Fibroblast of lung (primary cell): ENCODE data around the gene ETHE1. TPM values are rescaled to one million over a fixed set of nuclear protein-coding genes. Genes with fewer than 3 reads are reported as not detected.
A peak's percentile ranks its signal among the peaks of the same experiment; 100 is the strongest.

Source experiments
- DNase-seq, 2 donors: peaks; one replicate each; pipeline versions ENCODE4 v3.0.0 to v3.0.0-alpha.2; 2010; ENCODE audit warnings: low read depth in 2 of 2
- H2AFZ ChIP-seq: 2 replicates; pipeline ENCODE4 v1.5.1; 2012; ENCODE audit warnings: low read length, control low read depth, inconsistent platforms
- H3K27ac ChIP-seq: 2 replicates; pipeline ENCODE4 v1.5.1; 2011; ENCODE audit warnings: low read length, control low read depth; ENCODE audit not compliant: insufficient read depth
- H3K27me3 ChIP-seq: 2 replicates; pipeline ENCODE4 v1.5.1; 2011; ENCODE audit warnings: mild to moderate bottlenecking, low read length; ENCODE audit not compliant: control insufficient read depth, insufficient read depth
- H3K36me3 ChIP-seq: 2 replicates; pipeline ENCODE4 v1.5.1; 2011; ENCODE audit warnings: low read length; ENCODE audit not compliant: control insufficient read depth, insufficient read depth
- H3K4me1 ChIP-seq: 2 replicates; pipeline ENCODE4 v1.5.1; 2011; ENCODE audit warnings: low read length; ENCODE audit not compliant: control insufficient read depth, insufficient read depth; ENCODE audit errors: extremely low read depth
- H3K4me2 ChIP-seq: 2 replicates; pipeline ENCODE4 v1.5.1; 2011; ENCODE audit warnings: low read length, control low read depth; ENCODE audit not compliant: insufficient read depth; ENCODE audit errors: extremely low read depth
- H3K4me3 ChIP-seq, 4 experiments: fragments of 200-600 bp in 1 of 4; sonication (generic) in 1 of 4; replicated peaks in 1 of 4; 2 replicates each; pipeline ENCODE4 v1.5.1; 2011 to 2016; ENCODE audit warnings: low read length in 4 of 4, low read depth in 3 of 4, mild to moderate bottlenecking in 3 of 4, control low read depth in 2 of 4, inconsistent platforms in 1 of 4, mixed read lengths in 1 of 4; ENCODE audit not compliant: insufficient read depth in 1 of 4; ENCODE audit errors: control extremely low read depth in 1 of 4
- H3K79me2 ChIP-seq: 2 replicates; pipeline ENCODE4 v1.5.1; 2012; ENCODE audit warnings: mild to moderate bottlenecking, low read length, inconsistent platforms; ENCODE audit not compliant: control insufficient read depth, insufficient read depth
- H3K9ac ChIP-seq: 2 replicates; pipeline ENCODE4 v1.5.1; 2011; ENCODE audit warnings: mild to moderate bottlenecking, low read length, control low read depth; ENCODE audit not compliant: insufficient read depth
- H3K9me3 ChIP-seq: 2 replicates; pipeline ENCODE4 v1.5.1; 2012; ENCODE audit warnings: low read depth, low read length; ENCODE audit not compliant: control insufficient read depth, insufficient read depth
- H4K20me1 ChIP-seq: 2 replicates; pipeline ENCODE4 v1.5.1; 2011; ENCODE audit warnings: low read length; ENCODE audit not compliant: control insufficient read depth, insufficient read depth; ENCODE audit errors: extremely low read depth
- EZH2 ChIP-seq: IDR thresholded peaks from 2 replicates; pipeline ENCODE4 v1.5.1; 2012; ENCODE audit warnings: low read length, control low read depth, mild to moderate bottlenecking; ENCODE audit errors: missing control alignments
- polyA plus RNA-seq, 2 donors: library from polyadenylated mRNA; depleted of rRNA in 1 of 2; stranded (reverse) in 1 of 2; unstranded in 1 of 2; fragments of >200 nt; gene quantifications; 2 replicates each; pipeline ENCODE4 v1.2.1, GENCODE V29; 2011 to 2012; ENCODE audit warnings: missing spikeins in 1 of 2
- total RNA-seq: library from RNA; depleted of rRNA; stranded (reverse); fragments of >200 nt; gene quantifications from 2 replicates; pipeline ENCODE4 v1.2.1, GENCODE V29; 2014
- TF ChIP-seq, protein P1 (sequence below), 2 donors: IDR thresholded peaks in 1 of 2; conservative IDR thresholded peaks in 1 of 2; 1 replicate in 1 of 2; 2 replicates in 1 of 2; pipeline ENCODE4 v1.5.1; 2011 to 2012; ENCODE audit warnings: low read length in 2 of 2, control low read depth in 1 of 2, inconsistent platforms in 1 of 2, low read depth in 1 of 2, mild to moderate bottlenecking in 1 of 2

Gene ETHE1
- total and polyA plus RNA-seq, 2 donors (not counting 1 experiment from before 2014, with no cell fraction given), result 65.2 to 112 TPM

DNA sequence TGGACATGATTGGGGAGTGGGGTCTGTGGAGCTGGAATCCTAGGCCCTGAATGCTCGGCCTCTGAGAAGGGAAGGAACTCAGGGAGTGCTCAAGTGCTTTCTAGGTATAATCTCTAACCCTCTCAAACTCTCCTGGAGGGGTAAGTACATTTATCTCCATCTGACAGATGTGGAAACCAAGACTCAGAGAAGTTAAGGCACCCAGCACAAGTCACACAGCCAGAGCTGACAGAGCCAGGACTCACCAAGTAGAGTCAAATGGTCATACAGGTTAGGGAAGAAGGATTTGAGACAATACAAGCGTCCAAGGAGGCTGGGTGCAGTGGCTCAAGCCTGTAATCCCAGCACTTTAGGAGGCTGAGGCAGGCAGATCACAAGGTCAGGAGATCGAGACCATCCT, 48.7 kb downstream of the ETHE1 start:
- Histone ChIP-seq H3K9ac (no peak overlapping the region), H3K4me3 (no peak overlapping the region), H3K27ac (no peak overlapping the region), H3K79me2 (no peaks in the 10 kb centered on the region), H3K4me1 (peaks cover 11% of the 10 kb centered on the region), H3K4me2 (no peak overlapping the region), H3K36me3 (peaks cover 4% of the 10 kb centered on the region), H2AFZ (no peak overlapping the region), H3K9me3 (no peaks in the 10 kb centered on the region), H3K27me3 (no peaks in the 10 kb centered on the region), H4K20me1 (no peaks in the 10 kb centered on the region)
- DNase-seq, result no peak
- no peak for TF ChIP-seq EZH2
- TF ChIP-seq, protein P1, sequence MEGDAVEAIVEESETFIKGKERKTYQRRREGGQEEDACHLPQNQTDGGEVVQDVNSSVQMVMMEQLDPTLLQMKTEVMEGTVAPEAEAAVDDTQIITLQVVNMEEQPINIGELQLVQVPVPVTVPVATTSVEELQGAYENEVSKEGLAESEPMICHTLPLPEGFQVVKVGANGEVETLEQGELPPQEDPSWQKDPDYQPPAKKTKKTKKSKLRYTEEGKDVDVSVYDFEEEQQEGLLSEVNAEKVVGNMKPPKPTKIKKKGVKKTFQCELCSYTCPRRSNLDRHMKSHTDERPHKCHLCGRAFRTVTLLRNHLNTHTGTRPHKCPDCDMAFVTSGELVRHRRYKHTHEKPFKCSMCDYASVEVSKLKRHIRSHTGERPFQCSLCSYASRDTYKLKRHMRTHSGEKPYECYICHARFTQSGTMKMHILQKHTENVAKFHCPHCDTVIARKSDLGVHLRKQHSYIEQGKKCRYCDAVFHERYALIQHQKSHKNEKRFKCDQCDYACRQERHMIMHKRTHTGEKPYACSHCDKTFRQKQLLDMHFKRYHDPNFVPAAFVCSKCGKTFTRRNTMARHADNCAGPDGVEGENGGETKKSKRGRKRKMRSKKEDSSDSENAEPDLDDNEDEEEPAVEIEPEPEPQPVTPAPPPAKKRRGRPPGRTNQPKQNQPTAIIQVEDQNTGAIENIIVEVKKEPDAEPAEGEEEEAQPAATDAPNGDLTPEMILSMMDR (conservative IDR thresholded peaks at IDR 0.05 in 1 of 2, IDR thresholded peaks at IDR 0.05 in 1 of 2; ENCODE audit: low read depth in 1 of 2, low read length in 2 of 2), result no peak

DNA sequence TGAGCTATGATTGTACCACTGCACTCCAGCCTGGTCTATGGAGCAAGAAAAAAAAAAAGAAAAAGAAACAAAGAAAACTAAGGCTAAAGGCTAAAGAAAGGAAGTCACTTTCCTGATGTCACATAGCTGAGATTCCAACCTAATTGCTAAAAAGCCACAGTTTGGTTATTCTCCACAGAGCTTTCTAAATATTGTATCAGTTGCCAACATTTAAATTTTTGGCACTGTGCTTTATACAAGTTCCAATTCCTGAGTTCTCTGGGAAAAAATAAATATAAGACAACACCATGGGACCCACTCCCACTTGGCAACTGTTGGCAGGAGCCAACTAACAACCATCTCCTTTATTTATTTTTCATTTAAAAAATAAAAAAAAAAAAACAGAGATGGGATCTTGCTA, 50.4 kb downstream of the ETHE1 start:
- H3K9ac ChIP-seq, result no peak overlapping the region
- no peak overlapping the region for H3K4me3 ChIP-seq
- H3K36me3 ChIP-seq, result peaks cover 4% of the 10 kb centered on the region
- no peaks in the 10 kb centered on the region for H3K27me3 ChIP-seq
- no peak overlapping the region for H3K4me2 ChIP-seq
- H3K9me3 ChIP-seq, result no peaks in the 10 kb centered on the region
- peak overlapping the region; percentile 87 for H3K27ac ChIP-seq
- peaks cover 11% of the 10 kb centered on the region for H3K4me1 ChIP-seq
- DNase-seq, result peak; percentile 84 to 88
- no peaks in the 10 kb centered on the region for H4K20me1 ChIP-seq
- no peaks in the 10 kb centered on the region for H3K79me2 ChIP-seq
- no peak overlapping the region for H2AFZ ChIP-seq
- TF ChIP-seq EZH2, result no peak

DNA sequence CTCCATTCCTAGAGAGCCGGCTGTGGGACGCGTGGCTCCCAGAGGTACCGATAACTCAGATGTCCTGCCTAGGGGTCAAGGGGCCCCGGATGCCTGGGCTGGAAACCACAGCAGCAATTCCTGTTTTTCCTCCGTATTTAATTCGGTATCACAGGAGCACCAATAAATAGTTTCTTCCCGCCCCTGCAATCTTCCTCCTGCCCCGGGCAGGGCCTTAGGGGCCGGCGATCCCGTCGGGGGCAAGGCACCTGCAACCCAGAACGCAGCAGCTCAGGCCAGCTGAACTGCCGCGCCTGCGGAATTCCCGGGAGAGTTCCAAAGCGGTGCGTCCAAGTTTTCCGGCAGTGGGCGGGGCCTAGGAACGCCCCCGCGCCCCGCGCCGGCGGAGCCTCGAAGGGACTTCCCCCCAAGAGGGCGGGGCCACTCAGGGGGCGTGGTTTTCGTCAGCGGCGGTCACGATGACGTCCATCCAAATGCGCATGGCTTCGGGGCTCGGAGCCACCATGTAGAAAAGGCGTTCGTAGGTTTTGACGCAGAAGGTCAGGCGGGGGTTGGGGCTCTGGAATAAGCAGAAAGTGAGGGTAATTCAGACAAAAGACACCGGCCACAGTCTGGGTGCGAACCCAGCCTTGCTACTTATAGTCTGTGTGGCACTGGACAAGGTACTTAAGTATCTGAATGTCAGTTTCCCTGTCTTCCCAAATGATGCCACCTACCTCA, 51.9 kb downstream of the ETHE1 start:
- H2AFZ ChIP-seq, result peak overlapping the region; percentile 61
- H3K9ac ChIP-seq, result no peak overlapping the region
- peak; percentile 89 to 95 for DNase-seq
- no peak for TF ChIP-seq EZH2
- TF ChIP-seq, protein P1 (conservative IDR thresholded peaks at IDR 0.05 in 1 of 2, IDR thresholded peaks at IDR 0.05 in 1 of 2; ENCODE audit: low read depth in 1 of 2, low read length in 2 of 2), result no peak
- H3K9me3 ChIP-seq, result no peaks in the 10 kb centered on the region
- peak overlapping the region; percentile 87 for H3K27ac ChIP-seq
- H3K27me3 ChIP-seq, result no peaks in the 10 kb centered on the region
- no peaks in the 10 kb centered on the region for H3K79me2 ChIP-seq
- H3K4me3 ChIP-seq, result peak overlapping the region; percentile 19 to 52 (median 27)
- H3K4me1 ChIP-seq, result peaks cover 11% of the 10 kb centered on the region
- peak overlapping the region; percentile 68 for H3K4me2 ChIP-seq
- peaks cover 4% of the 10 kb centered on the region for H3K36me3 ChIP-seq
- no peaks in the 10 kb centered on the region for H4K20me1 ChIP-seq
